H54 (cell line): ENCODE results near the gene ADAM22.

ENCODE experiments used
- DNase-seq: peaks from one replicate; pipeline ENCODE4 v3.0.0; 2011; ENCODE audit warnings: low spot score, mixed read lengths; ENCODE audit not compliant: insufficient read length
- FAIRE-seq: peaks from 3 replicates; lab custom pipeline; 2011; peaks lifted over from hg19 to GRCh38; lab: Jason Lieb, UNC
- POLR2A ChIP-seq: IDR thresholded peaks from 2 replicates; pipeline ENCODE4 v1.6.1; 2011; ENCODE audit warnings: low read depth, mild to moderate bottlenecking, low read length

Gene ADAM22

DNA sequence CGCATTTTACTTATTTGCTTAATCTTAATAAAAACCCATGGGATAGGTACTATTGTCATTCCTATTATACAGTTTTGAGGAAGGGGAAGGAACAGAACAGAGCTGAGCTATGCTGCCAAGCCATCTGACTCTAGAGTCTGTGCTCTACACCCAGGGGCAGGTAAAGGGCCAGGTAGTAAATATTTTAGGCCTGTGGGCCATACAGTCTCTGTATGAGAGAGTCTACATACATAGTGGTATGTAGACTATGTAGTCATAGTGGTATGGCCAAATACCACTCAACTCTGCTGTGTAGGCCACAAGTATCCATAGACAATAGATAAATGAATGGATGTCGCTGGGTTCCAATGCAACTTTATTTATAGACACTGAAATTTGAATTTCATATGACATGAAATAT, 289.2 kb downstream of the ADAM22 start:
- DNase-seq (no peak), FAIRE-seq (no peak)
- no peak for TF ChIP-seq POLR2A

DNA sequence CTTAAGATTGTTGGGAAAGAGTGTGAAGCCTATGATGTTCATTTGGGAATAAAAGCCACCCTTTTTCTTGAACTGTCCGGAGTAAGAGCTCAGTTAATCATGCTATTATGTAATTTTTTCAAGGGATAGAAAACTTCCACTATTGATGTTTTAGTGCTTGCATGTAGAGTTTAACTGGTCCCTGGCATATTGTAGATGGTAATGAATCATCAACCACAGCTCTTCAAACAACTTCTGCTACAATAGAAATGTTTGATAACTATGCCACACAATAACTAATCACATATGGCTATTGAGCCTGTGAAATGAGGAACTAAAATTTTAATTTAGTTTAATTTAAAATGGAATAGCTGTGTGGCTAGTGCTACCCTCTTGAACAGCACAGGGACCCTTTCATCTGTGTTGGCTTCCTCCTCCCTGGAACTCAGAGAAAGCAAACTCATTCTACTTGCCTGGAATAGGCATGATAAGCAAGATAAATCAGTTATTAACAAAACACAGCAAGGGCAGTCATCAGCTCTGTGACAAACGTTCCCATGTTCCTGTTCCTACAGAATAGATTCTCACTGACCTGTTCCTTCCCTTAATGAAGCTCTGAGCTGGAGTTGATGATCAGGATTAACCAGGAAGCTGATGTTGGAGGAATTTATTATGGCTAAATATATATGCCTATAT, 290.7 kb downstream of the ADAM22 start:
- DNase-seq (no peak), FAIRE-seq (peak; percentile 33)
- no peak for TF ChIP-seq POLR2A

DNA sequence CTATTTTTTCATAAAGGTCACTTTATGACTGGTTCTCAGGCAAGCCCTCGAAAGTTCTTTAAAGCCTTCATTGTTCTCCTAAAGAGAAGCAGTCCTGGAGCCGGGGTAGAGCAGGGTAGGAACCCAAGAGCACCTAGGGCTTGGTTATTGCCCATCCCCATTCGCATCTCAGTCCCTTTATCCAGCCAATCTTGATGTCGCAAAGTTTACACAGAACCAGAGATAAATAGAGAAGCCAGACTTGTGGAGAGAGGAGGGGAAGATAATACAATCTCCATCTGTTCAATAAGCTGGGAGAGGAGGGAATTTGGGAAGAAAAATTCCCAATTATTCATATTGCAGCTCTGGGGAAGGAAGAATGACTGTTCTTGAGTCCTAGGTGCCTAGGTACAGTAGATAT, 292.1 kb downstream of the ADAM22 start:
- no peak for TF ChIP-seq POLR2A
- DNase-seq (no peak), FAIRE-seq (no peak)

DNA sequence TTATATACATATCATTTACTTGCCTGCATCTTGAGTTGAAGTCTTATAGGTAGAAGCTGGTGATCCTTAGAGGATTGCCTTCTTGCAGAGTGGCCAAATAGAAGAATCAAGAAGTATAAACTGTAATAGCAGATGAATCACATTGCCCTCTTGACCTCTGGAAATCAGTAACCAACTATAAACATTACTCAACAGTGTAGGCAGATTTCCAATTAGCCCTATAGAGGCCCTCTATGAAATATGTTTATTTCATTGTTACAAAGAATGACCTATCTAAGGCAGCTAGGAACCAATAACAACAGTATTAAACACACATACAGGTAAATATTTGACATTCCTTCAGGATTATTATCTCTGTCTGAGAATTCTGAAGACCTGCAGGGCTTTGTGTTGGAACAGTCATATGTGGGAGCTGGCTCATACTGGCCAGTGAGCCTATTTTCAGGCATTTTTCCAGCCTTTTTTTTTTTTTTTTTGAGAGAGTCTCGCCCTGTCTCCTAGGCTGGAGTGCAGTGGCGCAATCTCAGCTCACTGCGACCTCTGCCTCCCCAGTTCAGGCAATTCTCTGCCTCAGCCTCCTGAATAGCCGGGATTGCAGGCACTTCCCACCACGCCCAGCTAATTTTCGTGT, 292.9 kb downstream of the ADAM22 start:
- no peak for TF ChIP-seq POLR2A
- DNase-seq (no peak), FAIRE-seq (peak; percentile 75)

DNA sequence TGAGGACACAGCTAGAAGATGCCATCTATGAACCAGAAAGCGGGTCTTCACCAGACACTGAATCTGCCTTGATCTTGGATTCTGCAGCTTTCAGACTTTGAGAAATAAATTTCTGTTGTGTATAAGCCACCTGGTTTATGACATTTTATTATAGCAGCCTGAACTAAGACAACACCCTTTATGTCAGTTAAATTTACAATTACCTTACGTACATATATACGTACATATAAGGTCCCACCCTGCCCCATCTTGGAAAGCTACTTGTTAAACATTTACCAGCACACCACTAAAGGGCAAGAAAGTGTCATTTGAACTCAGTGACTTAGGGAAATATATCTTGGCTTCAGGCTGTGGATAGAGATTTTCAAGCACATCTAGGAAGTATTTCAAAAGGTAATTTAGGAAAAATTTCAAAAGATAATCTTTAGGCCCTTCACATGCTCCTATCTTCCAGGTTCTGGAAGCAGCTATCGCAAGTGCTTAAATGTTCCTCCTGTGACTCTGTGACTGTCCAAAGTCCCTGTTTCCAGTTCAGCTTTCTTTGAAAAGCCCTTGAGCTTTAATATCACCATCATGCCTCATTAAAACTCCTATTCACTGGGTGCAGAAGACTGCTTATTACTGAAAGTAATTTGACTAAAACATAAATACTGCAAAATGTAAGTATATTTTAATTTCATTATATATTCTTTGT, 295.4 kb downstream of the ADAM22 start:
- no peak for DNase-seq
- no peak for TF ChIP-seq POLR2A
- FAIRE-seq = no peak

DNA sequence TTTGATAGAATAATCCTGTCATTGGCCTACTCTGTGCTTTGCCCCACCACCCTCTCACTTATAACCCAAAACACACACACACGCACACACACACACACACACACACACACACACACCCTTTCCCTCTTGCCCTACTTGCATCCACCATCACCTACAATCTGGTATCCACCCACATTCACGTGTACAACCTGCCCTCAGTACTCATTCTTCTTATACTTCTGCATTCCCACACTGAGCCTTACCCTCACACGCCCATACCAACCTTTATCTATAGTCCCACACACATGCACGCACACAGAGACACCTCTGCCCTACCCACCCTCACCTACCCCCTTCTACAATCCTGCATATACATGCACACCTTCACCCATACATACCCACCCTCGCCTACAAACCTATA, 296.6 kb downstream of the ADAM22 start:
- no peak for TF ChIP-seq POLR2A
- FAIRE-seq (no peak), DNase-seq (no peak)

DNA sequence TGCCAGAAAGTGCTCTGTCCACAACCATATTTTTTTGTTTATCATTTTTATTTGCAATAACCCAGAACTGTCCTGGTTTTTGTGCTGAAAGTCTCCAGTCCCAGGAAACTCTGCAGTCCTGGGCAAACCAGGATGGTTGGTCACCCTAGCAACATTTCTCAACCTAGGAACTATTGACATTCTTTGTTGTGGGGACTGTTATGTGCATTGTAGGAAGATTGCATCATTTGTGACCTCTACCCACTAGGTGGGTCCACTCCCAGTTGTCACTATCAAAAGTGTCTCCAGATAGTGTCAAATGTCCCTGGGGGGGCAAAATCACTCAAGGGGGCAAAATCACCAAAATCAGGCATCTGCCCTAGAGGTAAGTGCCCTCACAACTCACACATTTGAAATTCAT, 299.8 kb downstream of the ADAM22 start:
- FAIRE-seq (no peak), DNase-seq (no peak)

DNA sequence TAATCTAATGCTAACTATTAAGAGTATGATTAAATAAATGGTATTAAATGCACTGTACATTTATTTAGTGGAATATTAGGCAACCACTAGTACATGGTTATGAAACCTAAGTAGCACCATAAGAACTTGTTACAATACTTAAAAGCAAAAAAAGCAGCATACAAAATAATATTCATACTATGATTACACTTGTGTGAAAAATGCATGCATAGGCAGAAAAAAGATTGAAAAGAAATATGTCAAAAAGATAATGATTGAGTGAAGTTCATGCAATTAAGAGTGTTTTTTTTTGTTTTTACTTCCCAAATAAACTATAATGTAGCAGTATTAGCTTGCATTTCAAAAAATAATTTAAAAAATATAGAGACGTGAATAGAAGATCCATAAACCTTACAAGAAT, 305.8 kb downstream of the ADAM22 start:
- no peak for DNase-seq
- TF ChIP-seq POLR2A = no peak
- no peak for FAIRE-seq

More for the DNA sequence above, 299.8 kb downstream of the ADAM22 start:
- TF ChIP-seq POLR2A = no peak

DNA sequence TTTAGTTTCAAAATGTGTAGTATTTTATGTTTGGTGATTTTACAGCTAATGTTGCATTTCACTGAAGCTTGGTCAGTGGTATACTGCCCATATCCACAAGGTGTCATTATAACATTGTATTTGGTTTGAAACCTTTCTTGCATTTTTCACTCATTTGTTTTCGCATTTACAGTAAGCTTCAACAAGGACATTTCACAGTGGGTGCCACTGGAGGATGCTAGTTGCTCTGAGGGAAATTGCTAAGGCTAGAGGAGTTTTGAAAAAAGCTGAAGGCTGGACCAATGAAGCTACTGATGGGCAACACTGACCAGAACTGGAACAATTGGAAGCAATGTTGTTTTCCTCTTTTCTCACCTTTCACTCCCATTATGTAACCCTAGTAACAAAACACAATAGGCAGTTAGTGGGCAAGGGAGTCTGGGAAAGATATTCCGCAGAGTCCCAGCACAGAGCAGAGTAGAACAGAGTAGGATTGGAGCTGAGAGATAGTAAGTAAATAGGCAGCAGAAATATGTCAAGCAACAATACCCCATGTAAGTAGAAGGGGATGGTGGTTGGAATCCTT, 309.4 kb downstream of the ADAM22 start:
- DNase-seq (no peak), FAIRE-seq (peak; percentile 93)
- TF ChIP-seq POLR2A = no peak

DNA sequence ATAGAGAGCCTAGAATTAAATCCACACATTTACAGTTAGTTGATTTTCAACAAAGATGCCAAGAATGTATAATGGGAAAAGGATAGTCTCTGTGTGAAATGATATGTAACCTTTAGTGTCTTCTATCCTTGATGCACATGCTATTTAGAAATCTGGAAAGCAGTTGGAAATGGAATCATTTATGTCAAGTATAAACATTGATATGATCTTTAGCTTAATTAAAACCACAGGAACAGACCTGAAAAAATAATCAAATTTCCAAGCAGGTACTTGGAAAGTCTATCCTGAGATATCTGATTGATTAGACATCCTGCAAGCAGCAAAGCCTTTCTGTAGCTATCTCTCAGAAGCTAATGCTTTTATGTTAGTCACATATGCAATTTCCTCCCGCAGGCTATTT, 310.2 kb downstream of the ADAM22 start:
- FAIRE-seq (no peak), DNase-seq (no peak)
- TF ChIP-seq POLR2A = no peak
